Lower leg skin (tissue), 4 donors: ENCODE measurements around the gene ANKRD33. TPM values are rescaled to one million over a fixed set of nuclear protein-coding genes. Genes with fewer than 3 reads are reported as not detected.

Source experiments
- DNase-seq, 2 donors: peaks; one replicate each; pipeline ENCODE4 v3.0.0-alpha.2; 2019; ENCODE audit warnings: low spot score in 2 of 2
- H3K4me3 ChIP-seq: fragments of 200-600 bp; sonication (generic); 2 replicates; pipeline ENCODE4 v1.5.1; 2017; ENCODE audit warnings: mild to moderate bottlenecking, low read depth; ENCODE audit not compliant: poor library complexity, severe bottlenecking
- CTCF ChIP-seq, 3 donors: fragments of 450-650 bp; IDR thresholded peaks; one replicate each; pipeline ENCODE4 v1.5.1; 2016; ENCODE audit warnings: antibody characterized with exemption in 3 of 3, mild to moderate bottlenecking in 3 of 3, moderate library complexity in 2 of 3
- POLR2A ChIP-seq, 2 donors: fragments of 450-650 bp; IDR thresholded peaks; one replicate each; pipeline ENCODE4 v1.6.1; 2016 to 2017; ENCODE audit warnings: antibody characterized with exemption in 2 of 2, mild to moderate bottlenecking in 1 of 2, moderate library complexity in 1 of 2
- WGBS, 2 donors: methylation state at CpG; one replicate each; pipeline ENCODE4 v1.1.5; 2018; 5-methylcytosine and 5-hydroxymethylcytosine counted together
- intact Hi-C: fragments of 100-400 bp; cut with DNase I; formaldehyde crosslinking; loops from one replicate; pipeline ENCODE4 v1.15.0; 2023; ENCODE audit warnings: low total_unique reads
- total RNA-seq, 4 donors: library from RNA; depleted of rRNA; stranded (reverse); fragments of >200 nt; gene quantifications; one replicate each; pipeline ENCODE4 v1.1.0, GENCODE V29; 2016

ANKRD33 gene
- total RNA-seq, 4 donors from 2014 or later: not detected

- TF ChIP-seq CTCF (IDR thresholded peaks at IDR 0.05) (no peak), POLR2A (IDR thresholded peaks at IDR 0.05) (no peak)
- 38% methylated on average over 18 of the region's 18 CpGs for WGBS, 2 donors
- peak; percentile 83 to 96 for DNase-seq
- intact Hi-C loops: no loop called here
- H3K4me3 ChIP-seq: no peak overlapping the region
Observed at GRCh38 chr12:51905471-51906429, 17.8 kb downstream of the ANKRD33 start.

GRCh38 chr12:51906430-51907082 is 18.7 kb downstream of the ANKRD33 start:
- WGBS, 2 donors: 18 to 34% methylated on average over 16 to 17 of the region's 23 CpGs
- peak in 1 of 2 donors; percentile 90 for DNase-seq

GRCh38 chr12:51907083-51907855 is 19.4 kb downstream of the ANKRD33 start, which contains the start of gene ACVRL1:
Gene ACVRL1, plus strand, starts transcription at chr12:51907504. Its CDS starts 4,971 bp downstream, at chr12:51912475.
- intact Hi-C loops: no loop called here
- TF ChIP-seq CTCF (IDR thresholded peaks at IDR 0.05) (no peak), POLR2A (IDR thresholded peaks at IDR 0.05) (no peak)
- H3K4me3 ChIP-seq: peak within 1 kb of the TSS; percentile 53
- DNase-seq: peak in 1 of 2 donors; percentile 88
- WGBS, 2 donors: 3 to 8% methylated on average over 16 to 32 of the region's 74 CpGs

More at GRCh38 chr12:51906430-51907082, 18.7 kb downstream of the ANKRD33 start:
- TF ChIP-seq CTCF (IDR thresholded peaks at IDR 0.05): no peak
- H3K4me3 ChIP-seq: peak overlapping the region; percentile 53
- intact Hi-C loops: no loop called here

- WGBS, 2 donors: 63 to 64% methylated on average over 7 of the region's 7 CpGs
- intact Hi-C loops: no loop called here
- DNase-seq: peak in 1 of 2 donors; percentile 80
- H3K4me3 ChIP-seq: peak overlapping the region; percentile 53
- TF ChIP-seq POLR2A (IDR thresholded peaks at IDR 0.05) (no peak), CTCF (IDR thresholded peaks at IDR 0.05) (no peak)
Observed at GRCh38 chr12:51907856-51908425, 20.0 kb downstream of the ANKRD33 start.

- intact Hi-C loops: no loop called here
- 80 to 83% methylated on average over 9 of the region's 9 CpGs for whole genome bisulfite sequencing, 2 donors
- no peak overlapping the region for H3K4me3 ChIP-seq
- peak in 1 of 2 donors; percentile 75 for DNase-seq
- TF ChIP-seq POLR2A (IDR thresholded peaks at IDR 0.05): no peak
- TF ChIP-seq CTCF (IDR thresholded peaks at IDR 0.05): no peak
Observed at GRCh38 chr12:51908876-51909592, 21.1 kb downstream of the ANKRD33 start.
